ENCODE measurements around the gene EXT2.

Gene EXT2

DNA sequence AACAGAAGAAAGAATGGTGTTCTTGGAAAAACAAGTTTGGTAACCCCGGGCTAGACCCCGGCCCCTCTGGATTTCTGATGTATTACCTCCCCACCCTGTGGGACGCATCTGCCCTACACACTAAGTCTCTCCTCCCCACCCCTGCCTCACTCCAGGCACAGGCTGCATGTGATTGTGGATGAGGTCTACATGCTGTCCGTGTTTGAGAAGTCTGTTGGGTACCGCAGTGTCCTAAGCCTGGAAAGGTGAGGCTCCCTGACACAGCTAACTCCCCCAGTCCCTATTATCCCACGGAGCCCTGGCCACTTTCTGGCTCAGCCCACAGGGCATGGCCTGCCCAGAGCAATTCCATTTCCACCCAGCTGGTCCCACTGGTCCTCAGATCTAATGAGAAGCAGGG lies 16.1 kb upstream of the EXT2 start:
- Histone ChIP-seq H3K27me3 (ENCODE audit: low read depth, low read length) (no peaks in the 10 kb centered on the region), H2AFZ (ENCODE audit: low read depth, low read length) (no peak overlapping the region), H3K36me3 (replicated peaks; ENCODE audit: low read depth, low read length) (peaks cover 8% of the 10 kb centered on the region), H3K9me3 (ENCODE audit: insufficient read depth, low read length) (no peaks in the 10 kb centered on the region), H3K4me3 (ENCODE audit: low read length) (no peak overlapping the region), H4K20me1 (ENCODE audit: insufficient read depth, low read length) (no peaks in the 10 kb centered on the region), H3K9ac (ENCODE audit: low read length) (no peak overlapping the region), H3K27ac (ENCODE audit: low read length) (no peak overlapping the region), H3K4me1 (ENCODE audit: low read length) (no peaks in the 10 kb centered on the region), H3K79me2 (ENCODE audit: low read length) (no peaks in the 10 kb centered on the region), H3K4me2 (ENCODE audit: low read length) (no peak overlapping the region)
- no peak for TF ChIP-seq CTCF (IDR thresholded peaks at IDR 0.05; ENCODE audit: low read depth, low read length)
- no peak for TF ChIP-seq EZH2phosphoT487 (IDR thresholded peaks at IDR 0.05; ENCODE audit: low read depth)

GRCh38 chr11:44080951-44081350 lies 14.5 kb upstream of the EXT2 start:
- H3K79me2 ChIP-seq (ENCODE audit: low read length) = no peaks in the 10 kb centered on the region
- no peaks in the 10 kb centered on the region for H3K9me3 ChIP-seq (ENCODE audit: insufficient read depth, low read length)
- H3K36me3 ChIP-seq (replicated peaks; ENCODE audit: low read depth, low read length) = peaks cover 6% of the 10 kb centered on the region

GRCh38 chr11:44082645-44083044 lies 12.8 kb upstream of the EXT2 start:
- Histone ChIP-seq H3K9ac (ENCODE audit: low read length) (no peak overlapping the region), H3K4me2 (ENCODE audit: low read length) (no peak overlapping the region), H2AFZ (ENCODE audit: low read depth, low read length) (no peak overlapping the region), H4K20me1 (ENCODE audit: insufficient read depth, low read length) (no peaks in the 10 kb centered on the region), H3K27ac (ENCODE audit: low read length) (no peak overlapping the region), H3K4me3 (ENCODE audit: low read length) (no peak overlapping the region), H3K27me3 (ENCODE audit: low read depth, low read length) (no peaks in the 10 kb centered on the region), H3K4me1 (ENCODE audit: low read length) (no peaks in the 10 kb centered on the region), H3K9me3 (ENCODE audit: insufficient read depth, low read length) (no peaks in the 10 kb centered on the region), H3K79me2 (ENCODE audit: low read length) (no peaks in the 10 kb centered on the region), H3K36me3 (replicated peaks; ENCODE audit: low read depth, low read length) (peaks cover 2% of the 10 kb centered on the region)
- no peak for TF ChIP-seq CTCF (IDR thresholded peaks at IDR 0.05; ENCODE audit: low read depth, low read length)
- no peak for TF ChIP-seq EZH2phosphoT487 (IDR thresholded peaks at IDR 0.05; ENCODE audit: low read depth)

More at GRCh38 chr11:44080951-44081350, 14.5 kb upstream of the EXT2 start:
- H3K27ac ChIP-seq (ENCODE audit: low read length) = no peak overlapping the region
- H3K9ac ChIP-seq (ENCODE audit: low read length) = no peak overlapping the region
- H4K20me1 ChIP-seq (ENCODE audit: insufficient read depth, low read length) = no peaks in the 10 kb centered on the region
- H3K27me3 ChIP-seq (ENCODE audit: low read depth, low read length) = no peaks in the 10 kb centered on the region
- H3K4me1 ChIP-seq (ENCODE audit: low read length) = no peaks in the 10 kb centered on the region
- H2AFZ ChIP-seq (ENCODE audit: low read depth, low read length) = no peak overlapping the region
- no peak overlapping the region for H3K4me2 ChIP-seq (ENCODE audit: low read length)
- no peak for TF ChIP-seq EZH2phosphoT487 (IDR thresholded peaks at IDR 0.05; ENCODE audit: low read depth)
- no peak for TF ChIP-seq CTCF (IDR thresholded peaks at IDR 0.05; ENCODE audit: low read depth, low read length)
- no peak overlapping the region for H3K4me3 ChIP-seq (ENCODE audit: low read length)

GRCh38 chr11:44083433-44083832 lies 12.0 kb upstream of the EXT2 start:
- H3K79me2 ChIP-seq (ENCODE audit: low read length) = no peaks in the 10 kb centered on the region
- H3K36me3 ChIP-seq (replicated peaks; ENCODE audit: low read depth, low read length) = peaks cover 3% of the 10 kb centered on the region
- no peak overlapping the region for H3K4me2 ChIP-seq (ENCODE audit: low read length)
- no peak overlapping the region for H2AFZ ChIP-seq (ENCODE audit: low read depth, low read length)
- H3K4me1 ChIP-seq (ENCODE audit: low read length) = no peaks in the 10 kb centered on the region
- no peaks in the 10 kb centered on the region for H3K27me3 ChIP-seq (ENCODE audit: low read depth, low read length)
- H3K9me3 ChIP-seq (ENCODE audit: insufficient read depth, low read length) = no peaks in the 10 kb centered on the region; the same call in 1 of the 2 replicates
- H3K4me3 ChIP-seq (ENCODE audit: low read length) = no peak overlapping the region
- H3K27ac ChIP-seq (ENCODE audit: low read length) = no peak overlapping the region
- TF ChIP-seq CTCF (IDR thresholded peaks at IDR 0.05; ENCODE audit: low read depth, low read length) = no peak
- no peak for TF ChIP-seq EZH2phosphoT487 (IDR thresholded peaks at IDR 0.05; ENCODE audit: low read depth)
- H3K9ac ChIP-seq (ENCODE audit: low read length) = no peak overlapping the region
- no peaks in the 10 kb centered on the region for H4K20me1 ChIP-seq (ENCODE audit: insufficient read depth, low read length)

Data from OCI-LY3 (cell line).